Limb (tissue), 2 donors: ENCODE results near the gene BTBD18.

Source experiments
- DNase-seq, 2 donors: peaks; one replicate each; pipeline ENCODE4 v3.0.0-alpha.2; 2016; ENCODE audit errors: extremely low spot score in 2 of 2

The BTBD18 gene

GRCh38 chr11:57776031-57776521, 24.5 kb upstream of the BTBD18 start:
- peak in 1 of 2 donors; percentile 49 for DNase-seq

- DNase-seq: no peak
Measured at GRCh38 chr11:57775491-57775890, 23.9 kb upstream of the BTBD18 start.

GRCh38 chr11:57773026-57773598, 21.5 kb upstream of the BTBD18 start:
- DNase-seq: no peak

- no peak for DNase-seq
Measured at GRCh38 chr11:57772562-57772961, 20.9 kb upstream of the BTBD18 start.

GRCh38 chr11:57771365-57771764, 19.7 kb upstream of the BTBD18 start:
- DNase-seq: no peak

- no peak for DNase-seq
Measured at GRCh38 chr11:57770793-57771192, 19.2 kb upstream of the BTBD18 start.

- no peak for DNase-seq
Measured at GRCh38 chr11:57764972-57765371, 13.4 kb upstream of the BTBD18 start.

GRCh38 chr11:57764566-57764965, 12.9 kb upstream of the BTBD18 start:
- no peak for DNase-seq

GRCh38 chr11:57764021-57764420, 12.4 kb upstream of the BTBD18 start:
- no peak for DNase-seq

GRCh38 chr11:57763568-57763967, 11.9 kb upstream of the BTBD18 start:
- peak in 1 of 2 donors; percentile 34 for DNase-seq

- peak in 1 of 2 donors; percentile 51 for DNase-seq
Measured at GRCh38 chr11:57762235-57762861, 10.7 kb upstream of the BTBD18 start.

GRCh38 chr11:57761301-57762234, 9.9 kb upstream of the BTBD18 start, which contains the start of gene CTNND1:
Gene CTNND1 (plus strand): TSS chr11:57761802. CDS start chr11:57791479, 29,677 bp downstream.
- peak; percentile 88 to 98 for DNase-seq

GRCh38 chr11:57758174-57758573, 6.6 kb upstream of the BTBD18 start:
- no peak for DNase-seq

GRCh38 chr11:57752954-57753353, 1.3 kb upstream of the BTBD18 start:
- DNase-seq: no peak

GRCh38 chr11:57751176-57751575, 443 bp downstream of the BTBD18 start:
- no peak for DNase-seq

- DNase-seq: no peak
Measured at GRCh38 chr11:57746920-57747319, 4.7 kb downstream of the BTBD18 start.

- no peak for DNase-seq
Measured at GRCh38 chr11:57745206-57745605, 6.4 kb downstream of the BTBD18 start.

- no peak for DNase-seq
Measured at GRCh38 chr11:57744357-57744756, 7.3 kb downstream of the BTBD18 start.

GRCh38 chr11:57742087-57742452, 9.5 kb downstream of the BTBD18 start:
- DNase-seq: no peak

- DNase-seq: peak; percentile 97
Measured at GRCh38 chr11:57741132-57742086, 10.2 kb downstream of the BTBD18 start, which contains the start of gene SELENOH. Gene SELENOH (plus strand): TSS chr11:57741491. CDS start chr11:57741596, 105 bp downstream.
